ENCODE data around the gene PVR.
"Not testable (repeated sequence)": the region's sequence is repeated elsewhere in the genome, so short reads cannot be mapped to it uniquely, and the experiment has no call there.

The PVR gene, protein sequence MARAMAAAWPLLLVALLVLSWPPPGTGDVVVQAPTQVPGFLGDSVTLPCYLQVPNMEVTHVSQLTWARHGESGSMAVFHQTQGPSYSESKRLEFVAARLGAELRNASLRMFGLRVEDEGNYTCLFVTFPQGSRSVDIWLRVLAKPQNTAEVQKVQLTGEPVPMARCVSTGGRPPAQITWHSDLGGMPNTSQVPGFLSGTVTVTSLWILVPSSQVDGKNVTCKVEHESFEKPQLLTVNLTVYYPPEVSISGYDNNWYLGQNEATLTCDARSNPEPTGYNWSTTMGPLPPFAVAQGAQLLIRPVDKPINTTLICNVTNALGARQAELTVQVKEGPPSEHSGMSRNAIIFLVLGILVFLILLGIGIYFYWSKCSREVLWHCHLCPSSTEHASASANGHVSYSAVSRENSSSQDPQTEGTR

DNA sequence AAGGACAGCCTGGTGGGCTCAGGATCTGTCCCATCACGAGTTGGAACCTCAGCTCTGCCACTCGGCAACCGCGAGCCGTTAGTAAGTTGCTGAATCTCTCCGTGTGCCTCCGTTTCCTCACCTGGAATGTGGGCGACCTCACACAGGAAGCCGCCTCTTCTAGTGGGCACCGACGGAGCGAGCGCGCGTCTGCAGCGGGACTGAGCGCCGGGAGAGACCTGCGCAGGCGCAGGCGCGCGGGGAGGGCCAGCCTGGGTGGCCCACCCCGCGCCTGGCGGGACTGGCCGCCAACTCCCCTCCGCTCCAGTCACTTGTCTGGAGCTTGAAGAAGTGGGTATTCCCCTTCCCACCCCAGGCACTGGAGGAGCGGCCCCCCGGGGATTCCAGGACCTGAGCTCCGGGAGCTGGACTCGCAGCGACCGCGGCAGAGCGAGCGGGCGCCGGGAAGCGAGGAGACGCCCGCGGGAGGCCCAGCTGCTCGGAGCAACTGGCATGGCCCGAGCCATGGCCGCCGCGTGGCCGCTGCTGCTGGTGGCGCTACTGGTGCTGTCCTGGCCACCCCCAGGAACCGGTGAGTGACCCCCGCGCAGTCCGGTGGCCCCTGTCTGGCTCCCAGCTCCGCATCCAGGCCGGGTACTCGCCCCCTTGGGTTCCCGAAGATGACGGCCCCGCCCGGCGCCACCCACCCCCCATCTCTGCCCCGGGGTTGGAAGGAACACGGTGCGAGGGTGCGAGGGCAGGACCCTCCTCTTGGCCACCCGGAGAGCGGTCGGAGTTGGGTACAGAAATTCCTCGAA is at the start of gene PVR:
Gene PVR, plus strand, starts transcription at position 306 of the 797 bp plus-strand sequence. Its CDS starts 187 bp downstream, at position 493.
- peak in 1 of 2 donors; percentile 15 for DNase-seq (ENCODE audit: low read depth in 2 of 2)

DNA sequence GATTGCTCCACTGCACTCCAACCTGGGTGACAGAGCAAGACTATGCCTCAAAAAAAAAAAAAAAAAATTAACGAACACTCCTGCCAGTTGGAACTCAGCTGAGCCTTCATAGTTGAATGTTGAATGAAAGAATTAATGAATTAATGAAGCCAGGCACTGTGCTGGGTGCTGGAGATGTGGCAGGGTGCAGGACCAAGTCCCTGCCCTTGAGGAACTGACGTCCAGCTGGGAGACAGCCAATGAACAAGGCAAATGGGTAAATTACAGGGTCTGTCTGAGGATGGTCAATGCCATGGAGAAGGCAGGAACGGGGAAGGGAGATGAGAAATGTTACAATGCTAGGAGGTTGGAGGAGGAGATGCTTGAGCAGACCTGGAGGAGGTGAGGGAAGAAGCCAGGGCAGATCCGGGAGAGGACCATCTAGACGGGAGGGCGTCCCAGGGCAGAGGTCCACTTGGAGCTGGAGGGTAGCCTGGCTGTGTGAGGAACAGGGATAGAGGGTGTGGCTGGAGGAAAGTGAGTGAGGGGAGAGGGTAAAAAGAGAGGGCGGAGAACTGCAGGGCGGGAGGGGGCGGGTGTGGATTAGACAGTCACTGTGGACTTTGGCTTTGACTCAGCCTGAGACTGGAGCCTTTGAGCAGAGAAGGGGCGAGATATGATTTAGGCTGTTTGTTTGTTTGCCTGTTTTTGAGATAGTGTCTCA is 47.1 kb upstream of the PVR start:
- no peak for DNase-seq (ENCODE audit: low read depth in 2 of 2)

DNA sequence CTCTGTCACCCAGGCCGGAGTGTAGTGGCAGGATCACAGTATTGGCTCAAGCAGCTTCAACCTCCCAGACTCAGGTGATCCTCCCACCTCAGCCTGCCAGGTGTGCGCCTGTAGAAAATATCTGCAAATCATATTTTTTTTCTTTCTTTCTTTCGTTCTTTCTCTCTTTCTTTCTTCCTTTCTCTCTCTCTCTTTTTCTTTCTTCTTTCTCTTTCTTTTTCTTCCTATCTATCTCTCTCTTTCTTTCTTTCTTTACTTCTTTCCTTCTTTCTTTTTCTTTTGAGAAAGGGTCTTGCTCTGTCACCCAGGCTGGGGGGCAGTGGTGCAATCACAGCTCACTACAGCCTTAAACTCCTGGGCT is 46.6 kb upstream of the PVR start:
- no peak for DNase-seq (ENCODE audit: low read depth in 2 of 2)

DNA sequence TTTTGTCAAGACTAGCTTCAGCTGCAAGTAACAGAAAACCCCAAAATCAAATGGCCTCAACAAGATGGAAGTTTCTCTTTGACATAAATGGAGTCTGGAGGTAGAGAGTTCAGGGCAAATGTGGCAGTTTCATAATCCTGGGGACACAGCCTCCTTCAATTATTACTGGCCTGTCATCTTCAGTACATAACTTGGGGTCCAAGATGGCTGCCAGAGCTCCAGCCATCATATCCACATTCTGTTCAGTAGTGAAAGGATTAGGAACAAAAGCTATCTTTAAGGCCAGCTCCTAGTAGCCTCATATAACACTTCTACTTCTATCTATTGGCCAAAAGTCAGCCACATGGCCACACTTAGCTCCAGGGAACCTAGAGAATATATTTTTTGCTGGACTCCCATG is 45.4 kb upstream of the PVR start:
- no peak for DNase-seq (ENCODE audit: low read depth in 2 of 2)

DNA sequence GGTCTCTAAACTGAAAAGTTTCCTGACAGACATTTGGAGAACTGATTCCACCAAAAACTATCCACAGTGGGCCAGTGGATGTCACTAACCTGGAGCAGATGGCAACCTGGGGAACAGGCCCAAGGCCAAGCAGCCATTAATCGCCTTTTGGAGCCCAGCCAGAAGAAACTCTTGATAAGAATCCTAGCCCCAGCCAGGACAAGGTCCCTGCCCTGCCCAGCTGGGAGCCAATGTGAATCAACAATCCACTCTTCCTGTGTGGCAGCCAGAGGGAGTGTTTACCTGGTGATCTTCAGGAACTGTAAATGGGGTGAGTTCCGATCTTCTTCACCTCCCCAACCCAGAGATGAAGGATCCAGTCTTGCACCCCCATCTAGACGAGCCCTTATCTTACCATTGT is 44.8 kb upstream of the PVR start:
- DNase-seq (ENCODE audit: low read depth in 2 of 2): no peak

DNA sequence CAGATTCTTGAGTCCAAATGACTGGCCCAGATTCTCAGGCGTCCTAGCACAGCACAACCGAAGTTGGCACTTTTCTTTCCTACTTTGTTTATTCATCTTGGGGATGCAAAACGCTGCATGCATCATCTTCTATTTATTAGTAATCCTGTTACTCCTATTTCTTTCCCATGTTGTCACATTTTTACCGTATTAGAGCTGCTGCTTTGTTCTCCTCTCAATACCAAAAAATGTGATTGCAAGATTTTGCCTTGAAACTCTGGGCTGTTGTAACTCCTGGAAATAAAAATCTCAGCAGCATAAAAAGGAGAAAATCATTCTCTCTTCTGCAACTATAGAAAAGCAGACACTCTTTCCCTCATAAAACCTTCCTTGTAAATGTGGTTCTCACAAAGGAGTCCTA is 43.2 kb upstream of the PVR start:
- DNase-seq (ENCODE audit: low read depth in 2 of 2): no peak

DNA sequence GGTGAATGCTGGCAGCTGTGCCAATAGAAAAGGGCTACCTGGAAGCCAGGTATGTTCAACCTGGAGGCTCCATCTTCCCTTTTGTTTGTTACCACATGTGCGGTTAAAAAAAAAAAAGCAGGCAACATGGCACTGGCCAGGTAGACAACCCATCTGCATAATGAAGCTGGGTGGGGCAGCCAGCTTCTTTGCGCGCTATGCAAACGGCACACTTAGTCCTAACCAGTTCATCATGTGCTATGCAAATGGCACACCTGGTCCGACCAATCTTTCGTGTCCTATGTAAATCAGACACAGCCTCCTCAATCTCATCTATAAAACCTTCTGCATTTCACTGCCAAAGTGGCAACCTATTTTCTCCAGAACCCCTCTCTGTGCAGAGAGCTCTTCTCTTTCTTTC is 41.6 kb upstream of the PVR start:
- DNase-seq (ENCODE audit: low read depth in 2 of 2): no peak

DNA sequence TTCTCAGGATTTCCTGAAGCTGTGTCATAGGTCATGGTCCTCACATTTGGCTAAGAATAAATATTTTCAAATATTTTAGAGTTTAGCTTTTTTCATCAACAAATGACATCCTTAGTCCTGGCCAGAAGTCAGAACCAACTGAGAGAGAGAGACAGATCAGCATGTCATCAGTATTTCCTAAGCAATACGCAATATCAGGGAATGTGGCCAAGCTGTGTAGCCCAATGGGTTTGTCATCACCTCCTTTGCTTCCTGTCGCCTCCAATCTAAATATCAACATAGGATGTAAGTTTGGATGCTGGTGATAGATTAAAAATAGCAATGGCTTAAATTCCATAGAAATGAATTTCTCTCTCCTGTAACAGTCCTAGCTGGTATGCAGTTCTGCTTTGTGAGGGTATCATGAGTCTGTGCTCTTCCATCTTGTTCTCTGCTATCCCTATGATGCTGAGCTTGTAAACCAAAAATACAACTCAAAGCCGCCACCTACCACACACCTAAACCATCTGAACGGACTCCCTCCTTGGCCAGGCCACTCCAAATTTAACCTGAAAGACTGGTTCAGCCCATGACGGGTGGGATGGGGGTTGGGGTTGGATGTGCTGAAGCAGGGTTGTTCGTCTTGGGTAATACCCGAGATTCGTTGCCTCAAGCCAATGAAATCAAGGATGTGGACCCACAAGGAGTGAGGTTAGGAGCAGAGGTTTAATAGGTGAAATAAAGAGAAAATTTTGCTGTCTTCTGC is 40.3 kb upstream of the PVR start:
- no peak for DNase-seq (ENCODE audit: low read depth in 2 of 2)

DNA sequence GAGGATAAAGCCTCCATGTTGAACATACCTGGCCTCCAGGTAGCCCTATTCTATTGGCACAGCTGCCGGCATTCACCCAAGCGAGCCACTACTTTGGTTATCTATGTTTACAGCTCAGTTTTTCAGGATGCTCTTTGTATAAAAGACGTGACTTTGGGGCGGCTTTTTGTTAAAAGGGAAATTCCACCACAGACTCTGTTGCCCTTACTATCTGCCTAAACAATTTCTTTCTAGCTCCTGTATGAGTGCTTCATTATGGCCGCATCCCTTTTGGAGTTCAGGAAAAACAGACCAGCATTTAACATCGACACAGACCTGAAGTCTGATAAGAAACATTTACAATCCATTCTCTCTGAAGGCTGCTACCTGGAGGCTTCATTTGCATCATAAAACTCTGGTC is 39.5 kb upstream of the PVR start:
- no peak for DNase-seq (ENCODE audit: low read depth in 2 of 2)

DNA sequence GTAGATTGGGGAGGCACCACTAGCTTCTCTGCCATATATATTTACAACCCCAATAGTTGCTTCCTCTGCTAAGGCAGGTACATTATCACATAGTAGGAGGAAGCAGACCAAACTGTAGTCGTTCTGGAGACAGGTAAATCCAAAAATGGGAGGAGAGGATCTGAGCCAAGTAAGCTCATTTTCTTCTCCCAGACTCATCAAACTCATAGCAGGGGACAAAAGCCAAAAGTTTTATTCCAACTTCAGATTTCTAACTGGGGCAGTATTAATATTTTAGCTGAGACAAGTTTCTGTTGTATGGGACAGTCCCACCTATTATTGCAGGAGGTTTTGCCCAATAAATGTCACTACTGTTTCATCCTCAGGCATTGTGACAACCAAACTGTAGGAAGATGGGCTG is 38.2 kb upstream of the PVR start:
- DNase-seq (ENCODE audit: low read depth in 2 of 2): no peak

DNA sequence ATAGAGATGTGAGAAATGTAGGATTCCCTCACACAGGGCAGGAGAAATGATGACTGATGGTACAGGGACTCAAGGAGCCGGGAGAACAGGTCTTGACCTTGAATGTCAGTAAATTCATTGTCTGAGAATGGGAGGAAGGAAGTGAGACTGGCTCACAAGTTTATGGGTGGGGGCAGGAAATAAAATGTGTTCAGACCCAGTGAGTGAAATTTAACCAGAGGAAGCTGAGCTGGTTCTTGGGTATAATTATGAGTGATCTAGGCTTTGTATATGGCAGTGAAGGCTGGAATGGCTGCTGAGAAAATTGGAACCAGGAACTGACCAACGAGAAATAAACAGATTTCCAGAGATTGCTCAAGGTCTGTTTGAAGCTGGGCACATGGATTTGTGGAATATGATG is 36.7 kb upstream of the PVR start:
- DNase-seq (ENCODE audit: low read depth in 2 of 2): no peak

DNA sequence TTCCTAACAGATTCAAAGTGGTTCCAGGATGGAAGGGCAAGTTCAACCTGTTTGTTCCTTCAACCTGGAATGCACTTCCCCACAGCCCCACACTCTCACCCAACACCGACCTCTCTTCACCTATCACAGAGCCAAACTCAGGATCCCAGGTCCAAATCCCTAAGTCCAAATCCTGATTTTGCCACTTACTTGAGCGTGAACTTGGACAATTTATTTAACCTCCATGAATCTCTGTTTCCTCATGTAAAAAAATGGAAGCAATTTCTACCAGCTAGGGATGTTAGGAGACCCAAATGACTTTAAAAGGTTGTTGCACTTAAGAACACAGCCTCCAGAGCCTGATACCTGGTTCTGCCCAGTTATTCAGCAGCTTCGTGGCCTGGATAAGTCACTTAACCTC is 35.8 kb upstream of the PVR start:
- DNase-seq (ENCODE audit: low read depth in 2 of 2): no peak

DNA sequence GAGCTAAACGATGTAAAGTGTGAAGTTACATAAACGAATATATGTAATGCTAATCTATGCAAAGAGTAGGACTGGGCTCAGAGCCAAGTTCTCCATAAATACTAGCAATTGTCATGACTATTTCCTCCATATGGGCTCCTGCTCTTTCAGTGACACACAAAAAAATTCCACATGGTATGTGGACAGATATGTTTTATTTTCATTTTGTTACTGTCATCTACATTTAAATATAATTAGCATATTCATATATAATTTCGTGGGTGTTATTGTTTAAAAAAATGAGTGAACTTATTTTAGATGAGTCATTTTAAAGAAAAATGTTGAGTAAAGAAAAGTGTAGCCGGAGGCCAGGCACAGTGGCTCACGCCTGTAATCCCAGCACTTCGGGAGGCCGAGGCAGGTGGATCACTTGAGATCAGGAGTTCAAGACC is 35.3 kb upstream of the PVR start:
- DNase-seq (ENCODE audit: low read depth in 2 of 2): no peak

DNA sequence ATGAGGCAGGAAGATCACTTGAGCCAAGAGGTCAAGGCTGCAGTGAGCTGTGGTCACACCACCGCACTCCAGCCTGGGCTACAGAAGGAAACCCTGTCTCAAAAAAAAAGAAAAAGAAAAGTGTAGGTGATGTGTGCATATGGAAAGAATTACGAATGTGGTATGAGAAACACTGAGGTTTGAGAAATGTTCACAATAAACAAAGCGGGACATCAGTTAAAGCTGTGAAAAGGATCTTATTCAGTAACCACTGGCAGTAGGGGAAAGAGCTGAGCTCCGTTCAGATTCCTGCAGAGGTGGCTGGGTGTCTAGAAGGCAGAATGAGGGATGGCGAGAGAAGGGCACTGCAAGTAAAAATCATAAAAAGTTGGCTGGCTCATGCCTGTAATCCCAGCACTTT is 34.5 kb upstream of the PVR start:
- no peak for DNase-seq (ENCODE audit: low read depth in 2 of 2)

DNA sequence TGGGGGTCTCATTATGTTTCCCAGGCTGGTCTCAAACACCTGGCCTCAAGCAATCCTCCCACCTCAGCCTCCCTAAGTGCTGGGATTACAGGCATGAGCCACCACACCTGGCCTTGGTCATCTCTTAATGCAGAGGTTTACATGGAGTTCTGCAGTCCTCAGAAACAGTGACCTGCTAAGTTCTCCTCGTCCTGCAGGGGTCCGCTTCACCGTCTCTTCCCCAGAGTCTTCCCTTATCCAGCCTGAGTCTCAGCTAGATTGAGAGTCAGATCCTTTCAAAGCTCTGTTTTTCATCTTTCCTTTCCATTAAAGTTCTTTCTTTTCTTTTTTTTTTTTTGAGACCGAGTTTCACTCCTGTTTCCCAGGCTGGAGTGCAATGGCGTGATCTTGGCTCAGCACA is 33.2 kb upstream of the PVR start:
- DNase-seq (ENCODE audit: low read depth in 2 of 2): not testable (repeated sequence)

DNA sequence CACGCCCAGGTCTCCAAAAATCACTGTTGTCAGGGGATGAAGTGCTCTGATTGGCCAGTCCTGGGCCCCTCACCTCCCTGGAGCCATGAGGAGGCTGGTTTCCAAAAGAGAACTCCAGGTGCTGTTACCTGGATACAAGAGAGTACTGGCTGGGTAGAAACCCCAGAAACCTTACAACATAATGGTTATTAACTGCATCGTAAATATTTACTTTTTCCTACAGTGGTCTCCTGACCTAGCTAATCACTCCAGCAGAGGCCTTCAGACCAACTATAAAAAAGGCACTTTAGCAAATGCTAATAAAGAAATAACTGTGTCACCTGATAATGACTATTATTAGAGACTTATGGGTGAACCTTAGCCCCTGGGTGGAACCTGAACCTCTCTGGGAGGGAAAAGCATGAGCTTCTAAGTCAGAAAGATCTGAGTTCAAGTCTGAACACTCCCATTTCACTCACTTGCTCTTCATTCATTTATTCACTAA is 31.9 kb upstream of the PVR start:
- no peak for DNase-seq (ENCODE audit: low read depth in 2 of 2)

DNA sequence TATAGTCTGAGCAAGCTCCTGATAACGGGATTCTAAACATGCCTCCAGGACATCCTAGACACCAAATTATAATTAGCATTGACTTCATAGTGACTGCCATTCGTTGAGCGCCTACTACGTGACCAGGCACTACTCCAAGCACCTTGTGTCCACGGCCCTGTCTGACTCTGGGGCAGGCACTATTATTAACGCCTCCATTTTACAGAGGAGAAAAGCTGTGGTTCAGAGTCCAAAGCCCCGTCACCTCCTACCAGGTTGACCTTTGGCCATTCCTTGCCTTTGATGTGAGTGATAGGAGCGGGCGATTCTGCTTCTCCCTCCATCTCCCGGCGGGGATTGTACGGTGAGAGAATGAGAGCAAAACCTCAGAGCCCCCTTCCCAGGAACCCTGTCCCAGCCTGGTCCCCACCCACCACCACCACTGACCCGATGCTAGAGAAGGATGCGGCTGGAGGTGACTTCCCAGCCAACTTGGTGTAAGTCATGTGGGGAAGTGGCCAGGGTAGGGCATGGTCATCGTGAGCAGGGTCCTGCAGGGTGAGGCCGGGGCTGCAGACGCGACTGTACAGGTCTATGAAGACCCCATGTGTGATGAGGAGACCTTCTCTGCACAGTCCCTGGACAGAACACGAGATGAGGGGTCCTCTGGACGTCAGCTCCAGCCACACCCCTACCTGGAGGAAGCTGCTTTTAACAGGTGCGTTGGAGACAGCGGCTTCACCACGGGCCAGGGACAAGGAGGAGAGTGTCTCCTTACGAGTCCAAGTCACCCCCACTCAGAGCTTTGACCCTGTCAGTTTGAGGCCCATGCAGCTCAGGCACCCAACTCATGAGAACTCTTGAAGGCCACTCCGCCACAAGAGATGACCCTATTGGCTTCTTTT is 30.2 kb upstream of the PVR start, which contains the start of gene IGSF23:
Gene IGSF23, plus strand, starts transcription at position 269 of the 884 bp plus-strand sequence. Its CDS starts 83 bp downstream, at position 352.
- no peak for DNase-seq (ENCODE audit: low read depth in 2 of 2)

DNA sequence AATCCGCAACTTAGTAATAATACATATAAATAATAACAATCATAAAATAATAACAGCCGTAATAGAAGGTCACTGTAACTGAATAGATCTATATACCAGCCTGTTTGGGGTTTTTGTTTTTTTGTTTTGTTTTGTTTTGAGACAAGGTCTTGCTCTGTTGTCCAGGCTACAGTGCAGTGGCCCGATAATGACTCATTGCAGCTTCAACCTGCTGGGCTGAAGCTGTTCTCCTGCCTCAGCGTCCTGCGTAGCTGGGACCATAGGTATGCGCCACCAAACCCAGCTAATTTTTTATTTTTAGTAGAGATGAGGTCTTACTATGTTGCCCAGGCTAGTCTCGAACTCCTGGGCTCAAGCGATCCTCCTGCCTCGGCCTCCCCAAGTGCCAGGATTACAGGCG is 29.4 kb upstream of the PVR start:
- no peak for DNase-seq (ENCODE audit: low read depth in 2 of 2)

DNA sequence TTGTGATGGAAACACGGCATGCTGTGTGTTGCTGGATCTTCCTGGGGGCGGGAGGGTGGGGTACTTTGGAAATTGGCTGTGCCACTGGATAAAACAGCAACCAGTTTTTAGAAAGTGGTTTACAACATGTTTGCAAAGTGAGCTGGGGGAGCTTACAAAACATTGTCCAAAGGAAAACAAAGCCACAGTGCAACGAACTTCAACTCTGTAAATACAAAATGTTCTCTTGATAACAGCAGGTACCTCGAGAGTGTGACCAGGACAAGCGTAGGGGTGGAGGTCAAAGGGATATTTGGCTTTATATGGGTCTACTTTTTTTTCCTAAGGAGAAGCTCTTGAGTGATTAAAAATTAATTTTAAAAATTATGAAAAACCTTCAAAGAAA is 27.9 kb upstream of the PVR start:
- DNase-seq (ENCODE audit: low read depth in 2 of 2): no peak

DNA sequence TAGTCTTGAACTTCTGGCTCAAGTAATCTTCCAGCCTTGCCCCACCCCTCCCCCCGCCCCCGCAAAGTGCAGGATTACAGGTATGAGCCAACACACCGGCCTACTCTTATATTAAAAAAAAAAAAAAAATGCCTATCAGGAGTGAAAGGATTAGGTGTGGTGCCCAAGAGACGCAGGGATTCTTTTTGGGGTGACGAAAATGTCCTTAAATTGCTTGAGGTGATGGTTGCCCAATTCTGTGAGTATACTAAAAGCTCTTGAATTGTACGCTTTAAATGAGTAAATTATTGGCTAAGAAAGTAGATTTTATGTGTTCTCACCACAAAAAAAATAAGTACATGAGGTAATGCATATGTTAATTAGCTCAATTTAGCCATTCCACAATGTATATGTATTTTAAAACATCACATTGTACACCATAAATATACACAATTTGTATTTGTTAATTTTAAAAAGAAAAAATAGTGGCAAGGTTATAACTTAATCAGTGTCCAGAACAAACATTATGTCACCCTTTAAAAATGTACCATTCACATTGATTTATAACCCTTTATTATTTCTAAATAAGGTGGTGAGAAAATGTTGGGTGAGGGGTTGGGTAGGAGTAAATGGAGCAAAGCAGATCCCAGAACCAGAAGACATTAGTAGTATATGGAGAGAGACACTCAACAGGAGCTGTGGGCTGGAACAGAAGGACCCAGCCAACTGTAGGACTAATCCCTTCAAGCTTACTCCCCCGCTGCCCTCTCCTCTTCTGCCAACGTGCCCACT is 26.4 kb upstream of the PVR start:
- DNase-seq (ENCODE audit: low read depth in 2 of 2): no peak

Data from stimulated activated CD4-positive, alpha-beta T cell treated with anti-CD3 and anti-CD28 coated beads, Interleukin-15, amount 100 ng/mL, for 48 hours (primary cell).